Measurements from ENCODE around the gene FAM13A. TPM values are rescaled to one million over a fixed set of nuclear protein-coding genes. Genes with fewer than 3 reads are reported as not detected.

FAM13A gene
- total and polyA plus RNA-seq, 9 of the 15 experiments (the other 6 are each of a cell fraction or from before 2014, with no cell fraction given): 11.3 to 23.3 (median 14.7) TPM

DNA sequence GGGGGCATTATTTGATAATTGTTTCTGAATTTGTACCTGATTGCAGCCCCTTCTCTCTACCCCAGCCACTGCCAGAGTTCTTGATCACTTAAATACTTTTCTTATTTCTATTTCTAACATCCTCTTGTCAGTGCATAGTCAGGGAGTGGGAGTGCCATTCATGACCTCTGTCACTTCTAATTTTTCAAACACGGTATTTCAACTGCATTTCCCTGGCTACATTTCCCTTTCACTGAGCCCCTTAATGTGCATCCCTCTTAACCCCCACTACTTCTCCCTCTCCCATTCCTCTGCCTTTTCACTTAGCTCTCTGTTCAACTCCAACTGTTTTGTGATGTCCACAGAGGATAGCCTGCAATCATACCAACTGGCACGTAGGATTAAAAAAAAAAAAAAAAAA, 231.1 kb downstream of the FAM13A start:
- H3K27ac ChIP-seq (ENCODE audit: extremely low read depth, low read depth, low read length): no peak overlapping the region
- 54% methylated on average over 2 of the region's 2 CpGs for WGBS (ENCODE audit: insufficient coverage, low coverage, missing lambda C conversion rate)
- H3K9me3 ChIP-seq (replicated peaks; ENCODE audit: control insufficient read depth, insufficient read depth, low read depth, low read length): no peaks in the 10 kb centered on the region
- H2AFZ ChIP-seq (ENCODE audit: low read depth, low read length): no peak overlapping the region
- no peak for TF ChIP-seq CBX5 (IDR thresholded peaks at IDR 0.05; ENCODE audit: borderline replicate concordance, low read depth)
- TF ChIP-seq E2F3 (CRISPR knock-in tag; IDR thresholded peaks at IDR 0.05): no peak
- TF ChIP-seq, protein P1, sequence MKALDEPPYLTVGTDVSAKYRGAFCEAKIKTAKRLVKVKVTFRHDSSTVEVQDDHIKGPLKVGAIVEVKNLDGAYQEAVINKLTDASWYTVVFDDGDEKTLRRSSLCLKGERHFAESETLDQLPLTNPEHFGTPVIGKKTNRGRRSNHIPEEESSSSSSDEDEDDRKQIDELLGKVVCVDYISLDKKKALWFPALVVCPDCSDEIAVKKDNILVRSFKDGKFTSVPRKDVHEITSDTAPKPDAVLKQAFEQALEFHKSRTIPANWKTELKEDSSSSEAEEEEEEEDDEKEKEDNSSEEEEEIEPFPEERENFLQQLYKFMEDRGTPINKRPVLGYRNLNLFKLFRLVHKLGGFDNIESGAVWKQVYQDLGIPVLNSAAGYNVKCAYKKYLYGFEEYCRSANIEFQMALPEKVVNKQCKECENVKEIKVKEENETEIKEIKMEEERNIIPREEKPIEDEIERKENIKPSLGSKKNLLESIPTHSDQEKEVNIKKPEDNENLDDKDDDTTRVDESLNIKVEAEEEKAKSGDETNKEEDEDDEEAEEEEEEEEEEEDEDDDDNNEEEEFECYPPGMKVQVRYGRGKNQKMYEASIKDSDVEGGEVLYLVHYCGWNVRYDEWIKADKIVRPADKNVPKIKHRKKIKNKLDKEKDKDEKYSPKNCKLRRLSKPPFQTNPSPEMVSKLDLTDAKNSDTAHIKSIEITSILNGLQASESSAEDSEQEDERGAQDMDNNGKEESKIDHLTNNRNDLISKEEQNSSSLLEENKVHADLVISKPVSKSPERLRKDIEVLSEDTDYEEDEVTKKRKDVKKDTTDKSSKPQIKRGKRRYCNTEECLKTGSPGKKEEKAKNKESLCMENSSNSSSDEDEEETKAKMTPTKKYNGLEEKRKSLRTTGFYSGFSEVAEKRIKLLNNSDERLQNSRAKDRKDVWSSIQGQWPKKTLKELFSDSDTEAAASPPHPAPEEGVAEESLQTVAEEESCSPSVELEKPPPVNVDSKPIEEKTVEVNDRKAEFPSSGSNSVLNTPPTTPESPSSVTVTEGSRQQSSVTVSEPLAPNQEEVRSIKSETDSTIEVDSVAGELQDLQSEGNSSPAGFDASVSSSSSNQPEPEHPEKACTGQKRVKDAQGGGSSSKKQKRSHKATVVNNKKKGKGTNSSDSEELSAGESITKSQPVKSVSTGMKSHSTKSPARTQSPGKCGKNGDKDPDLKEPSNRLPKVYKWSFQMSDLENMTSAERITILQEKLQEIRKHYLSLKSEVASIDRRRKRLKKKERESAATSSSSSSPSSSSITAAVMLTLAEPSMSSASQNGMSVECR (CRISPR knock-in tag; IDR thresholded peaks at IDR 0.05): no peak
- no peak overlapping the region for H3K4me2 ChIP-seq (ENCODE audit: insufficient read depth, low read length)
- CTCF ChIA-PET (ENCODE audit: low intra/inter-chr PET ratio): no interaction called here
- no TSS peak for BruUV-seq (replicated peaks)
- in situ Hi-C loops (cut with MboI): no loop called here
- no peaks in the 10 kb centered on the region for H3K9me1 ChIP-seq (ENCODE audit: control insufficient read depth, insufficient read depth, low read length)
- H4K20me1 ChIP-seq (replicated peaks; ENCODE audit: control insufficient read depth, insufficient read depth, low read length): no peaks in the 10 kb centered on the region
- H3K4me1 ChIP-seq (replicated peaks in 1 of 2; ENCODE audit: control insufficient read depth in 2 of 2, insufficient read depth in 2 of 2, low read length in 2 of 2): peaks cover 0 to 4% of the 10 kb centered on the region in 2 experiments; a peak in 1 of 5 replicates
- no peaks in the 10 kb centered on the region for H3K36me3 ChIP-seq (ENCODE audit: control insufficient read depth, insufficient read depth, low read length)
- DNase-seq (ENCODE audit: extremely low read depth in 1 of 4, low spot score in 3 of 4) (no peak), FAIRE-seq (no peak), ATAC-seq (no peak)
- no peak overlapping the region for H3K4me3 ChIP-seq
- peaks cover 20% of the 10 kb centered on the region; the same call in 2 of the 3 replicates for H3K79me2 ChIP-seq (ENCODE audit: control insufficient read depth, insufficient read depth, low read length)
- H3K27me3 ChIP-seq (ENCODE audit: control insufficient read depth in 2 of 2, insufficient read depth in 2 of 2, low read length in 2 of 2): no peaks in the 10 kb centered on the region
- no peak overlapping the region for H3K9ac ChIP-seq (ENCODE audit: insufficient read depth in 1 of 2, low read depth in 2 of 2, low read length in 2 of 2)
- intact Hi-C loops (cut with micrococcal nuclease): no loop called here
- POLR2A ChIA-PET: no interaction called here

Measured in K562 (cell line).